Smooth muscle cell (in vitro differentiated cells): ENCODE results near the gene ANKRD6. TPM values are rescaled to one million over a fixed set of nuclear protein-coding genes. Genes with fewer than 3 reads are reported as not detected.

Source experiments
- DNase-seq: peaks from one replicate; lab custom pipeline; 2025; ENCODE audit not compliant: unreplicated experiment; lab: John Stamatoyannopoulos, UW
- H2AFZ ChIP-seq: fragments of 200-600 bp; sonication (generic); 2 replicates; pipeline ENCODE4 v1.6.0; 2016; ENCODE audit warnings: antibody characterized with exemption, low read depth, mild to moderate bottlenecking
- H3F3A ChIP-seq: fragments of 200-600 bp; sonication (generic); 2 replicates; pipeline ENCODE4 v1.6.0; 2017; ENCODE audit warnings: antibody characterized with exemption, low read depth
- H3K27ac ChIP-seq: fragments of 200-600 bp; sonication (generic); 2 replicates; pipeline ENCODE4 v1.5.1; 2016; ENCODE audit warnings: low read depth, mild to moderate bottlenecking
- H3K27me3 ChIP-seq: fragments of 200-600 bp; sonication (generic); 2 replicates; pipeline ENCODE4 v1.6.1; 2016; ENCODE audit warnings: low read depth, mild to moderate bottlenecking
- H3K36me3 ChIP-seq: fragments of 200-600 bp; sonication (generic); 2 replicates; pipeline ENCODE4 v1.5.1; 2016; ENCODE audit warnings: low read depth
- H3K4me1 ChIP-seq: fragments of 200-600 bp; sonication (generic); 2 replicates; pipeline ENCODE4 v1.5.1; 2016; ENCODE audit warnings: low read depth
- H3K4me2 ChIP-seq: fragments of 200-600 bp; sonication (generic); 2 replicates; pipeline ENCODE4 v1.6.0; 2016; ENCODE audit warnings: mild to moderate bottlenecking
- H3K4me3 ChIP-seq: fragments of 200-600 bp; sonication (generic); 2 replicates; pipeline ENCODE4 v1.5.1; 2016; ENCODE audit warnings: mild to moderate bottlenecking
- H3K79me2 ChIP-seq: fragments of 200-600 bp; sonication (generic); 2 replicates; pipeline ENCODE4 v1.6.0; 2016; ENCODE audit warnings: low read depth, mild to moderate bottlenecking
- H3K9ac ChIP-seq: fragments of 200-600 bp; sonication (generic); 2 replicates; pipeline ENCODE4 v1.6.0; 2016; ENCODE audit warnings: low read depth
- H3K9me3 ChIP-seq: fragments of 200-600 bp; sonication (generic); replicated peaks from 2 replicates; pipeline ENCODE4 v1.5.1; 2016; ENCODE audit warnings: low read depth
- H4K20me1 ChIP-seq: fragments of 200-600 bp; sonication (generic); 2 replicates; pipeline ENCODE4 v1.6.0; 2016; ENCODE audit warnings: low read depth
- CTCF ChIP-seq: fragments of 200-600 bp; sonication (generic); IDR thresholded peaks from 2 replicates; pipeline ENCODE4 v1.5.1; 2017; ENCODE audit warnings: borderline replicate concordance, mild to moderate bottlenecking, antibody characterized with exemption; ENCODE audit not compliant: insufficient read depth, poor library complexity, severe bottlenecking
- WGBS: methylation state at CpG from one replicate; pipeline ENCODE4 v1.1.7; 2016; ENCODE audit warnings: low lambda C conversion rate; 5-methylcytosine and 5-hydroxymethylcytosine counted together
- polyA plus RNA-seq: library from polyadenylated mRNA; unstranded; fragments of >200 nt; fragmentation: Nextera tagmentation; extraction: Ambion mirVana; gene quantifications from 2 replicates; pipeline ENCODE4 v1.2.1, GENCODE V29; 2016
- total RNA-seq: library from RNA; depleted of rRNA; stranded (reverse); fragments of >200 nt; gene quantifications from 2 replicates; pipeline ENCODE4 v1.2.3, GENCODE V29; 2014

Gene ANKRD6
- total and polyA plus RNA-seq, 2 experiments from 2014 or later = 5.2 to 10.7 TPM

- no peaks in the 10 kb centered on the region for H3F3A ChIP-seq
- no peak overlapping the region for H3K4me2 ChIP-seq
- no peaks in the 10 kb centered on the region for H3K79me2 ChIP-seq
- H3K27me3 ChIP-seq = no peaks in the 10 kb centered on the region
- no peak overlapping the region for H3K27ac ChIP-seq
- no peaks in the 10 kb centered on the region for H4K20me1 ChIP-seq
- no peaks in the 10 kb centered on the region for H3K9me3 ChIP-seq
- H3K9ac ChIP-seq = no peak overlapping the region
- H3K4me3 ChIP-seq = no peak overlapping the region
- no peaks in the 10 kb centered on the region for H3K4me1 ChIP-seq
- H2AFZ ChIP-seq = no peak overlapping the region
- TF ChIP-seq CTCF = no peak
- no peak for DNase-seq
- no peaks in the 10 kb centered on the region for H3K36me3 ChIP-seq
- 88% methylated on average over 7 of the region's 7 CpGs for WGBS
Measured at GRCh38 chr6:89599727-89600126, 166.8 kb downstream of the ANKRD6 start.

GRCh38 chr6:89602166-89602565 is 169.2 kb downstream of the ANKRD6 start:
- Histone ChIP-seq H3K4me2 (no peak overlapping the region), H4K20me1 (no peaks in the 10 kb centered on the region), H2AFZ (no peak overlapping the region), H3K27me3 (no peaks in the 10 kb centered on the region), H3F3A (no peaks in the 10 kb centered on the region), H3K79me2 (no peaks in the 10 kb centered on the region), H3K9ac (no peak overlapping the region), H3K36me3 (no peaks in the 10 kb centered on the region), H3K4me3 (no peak overlapping the region), H3K4me1 (no peaks in the 10 kb centered on the region), H3K9me3 (no peaks in the 10 kb centered on the region), H3K27ac (no peak overlapping the region)
- DNase-seq = no peak
- no peak for TF ChIP-seq CTCF
- 93% methylated on average over 6 of the region's 6 CpGs for WGBS

- WGBS = 91% methylated on average over 5 of the region's 5 CpGs
- TF ChIP-seq CTCF = no peak
- DNase-seq = no peak
Measured at GRCh38 chr6:89604653-89605052, 171.7 kb downstream of the ANKRD6 start.

GRCh38 chr6:89605861-89606260 is 172.9 kb downstream of the ANKRD6 start:
- H3K9me3 ChIP-seq = no peaks in the 10 kb centered on the region
- H3K4me2 ChIP-seq = no peak overlapping the region
- no peaks in the 10 kb centered on the region for H4K20me1 ChIP-seq
- H3K27me3 ChIP-seq = no peaks in the 10 kb centered on the region
- TF ChIP-seq CTCF = no peak
- no peak for DNase-seq
- H3K79me2 ChIP-seq = no peaks in the 10 kb centered on the region
- no peak overlapping the region for H3K9ac ChIP-seq
- no peaks in the 10 kb centered on the region for H3K36me3 ChIP-seq
- no peaks in the 10 kb centered on the region for H3F3A ChIP-seq
- WGBS = 97% methylated on average over 5 of the region's 5 CpGs
- H2AFZ ChIP-seq = no peak overlapping the region
- H3K4me3 ChIP-seq = no peak overlapping the region
- no peak overlapping the region for H3K27ac ChIP-seq
- no peaks in the 10 kb centered on the region for H3K4me1 ChIP-seq

More at GRCh38 chr6:89604653-89605052, 171.7 kb downstream of the ANKRD6 start:
- Histone ChIP-seq H3K79me2 (no peaks in the 10 kb centered on the region), H3K27me3 (no peaks in the 10 kb centered on the region), H2AFZ (no peak overlapping the region), H3F3A (no peaks in the 10 kb centered on the region), H3K36me3 (no peaks in the 10 kb centered on the region), H3K27ac (no peak overlapping the region), H4K20me1 (no peaks in the 10 kb centered on the region), H3K9ac (no peak overlapping the region), H3K4me1 (no peaks in the 10 kb centered on the region), H3K4me3 (no peak overlapping the region), H3K9me3 (no peaks in the 10 kb centered on the region), H3K4me2 (no peak overlapping the region)
